ENCODE data around the gene AIF1L. TPM values are rescaled to one million over a fixed set of nuclear protein-coding genes. Genes with fewer than 3 reads are reported as not detected.

The AIF1L gene
- total RNA-seq, 1 donor from 2014 or later, result 2.6 TPM

- Histone ChIP-seq H3K27me3 (ENCODE audit: control insufficient read depth, insufficient read depth, low read length) (no peaks in the 10 kb centered on the region), H3K36me3 (ENCODE audit: control insufficient read depth, insufficient read depth, low read length) (peaks cover 23% of the 10 kb centered on the region), H3K4me3 (ENCODE audit: low read depth, low read length) (no peak overlapping the region)
- DNase-seq (ENCODE audit: low read depth) (no peak), FAIRE-seq (no peak)
- TF ChIP-seq CTCF (IDR thresholded peaks at IDR 0.05; ENCODE audit: insufficient read depth, low read length, severe bottlenecking), result no peak
These were observed 45.8 kb downstream of the AIF1L start for GRCh38 chr9:131142160-131142559.

GRCh38 chr9:131144201-131144600 lies 47.9 kb downstream of the AIF1L start:
- H3K36me3 ChIP-seq (ENCODE audit: control insufficient read depth, insufficient read depth, low read length), result peaks cover 22% of the 10 kb centered on the region

GRCh38 chr9:131145245-131145644 lies 48.9 kb downstream of the AIF1L start:
- DNase-seq (ENCODE audit: low read depth) (no peak), FAIRE-seq (no peak)
- no peak for TF ChIP-seq CTCF (IDR thresholded peaks at IDR 0.05; ENCODE audit: insufficient read depth, low read length, severe bottlenecking)
- H3K4me3 ChIP-seq (ENCODE audit: low read depth, low read length), result no peak overlapping the region
- H3K36me3 ChIP-seq (ENCODE audit: control insufficient read depth, insufficient read depth, low read length), result peaks cover 21% of the 10 kb centered on the region
- no peaks in the 10 kb centered on the region for H3K27me3 ChIP-seq (ENCODE audit: control insufficient read depth, insufficient read depth, low read length)

More at GRCh38 chr9:131144201-131144600, 47.9 kb downstream of the AIF1L start:
- DNase-seq (ENCODE audit: low read depth), result no peak
- no peak overlapping the region for H3K4me3 ChIP-seq (ENCODE audit: low read depth, low read length)
- TF ChIP-seq CTCF (IDR thresholded peaks at IDR 0.05; ENCODE audit: insufficient read depth, low read length, severe bottlenecking), result no peak
- no peaks in the 10 kb centered on the region for H3K27me3 ChIP-seq (ENCODE audit: control insufficient read depth, insufficient read depth, low read length)
- no peak for FAIRE-seq

GRCh38 chr9:131146186-131146585 lies 49.9 kb downstream of the AIF1L start:
- no peak overlapping the region for H3K4me3 ChIP-seq (ENCODE audit: low read depth, low read length)
- no peak for TF ChIP-seq CTCF (IDR thresholded peaks at IDR 0.05; ENCODE audit: insufficient read depth, low read length, severe bottlenecking)
- DNase-seq (ENCODE audit: low read depth), result no peak
- H3K36me3 ChIP-seq (ENCODE audit: control insufficient read depth, insufficient read depth, low read length), result peaks cover 22% of the 10 kb centered on the region
- FAIRE-seq, result no peak
- no peaks in the 10 kb centered on the region for H3K27me3 ChIP-seq (ENCODE audit: control insufficient read depth, insufficient read depth, low read length)

GRCh38 chr9:131148276-131148675 lies 51.9 kb downstream of the AIF1L start:
- DNase-seq (ENCODE audit: low read depth) (no peak), FAIRE-seq (no peak)
- Histone ChIP-seq H3K27me3 (ENCODE audit: control insufficient read depth, insufficient read depth, low read length) (no peaks in the 10 kb centered on the region), H3K36me3 (ENCODE audit: control insufficient read depth, insufficient read depth, low read length) (peaks cover 19% of the 10 kb centered on the region), H3K4me3 (ENCODE audit: low read depth, low read length) (no peak overlapping the region)
- no peak for TF ChIP-seq CTCF (IDR thresholded peaks at IDR 0.05; ENCODE audit: insufficient read depth, low read length, severe bottlenecking)

GRCh38 chr9:131148966-131149687 lies 52.8 kb downstream of the AIF1L start:
- Histone ChIP-seq H3K36me3 (ENCODE audit: control insufficient read depth, insufficient read depth, low read length) (peaks cover 22% of the 10 kb centered on the region), H3K27me3 (ENCODE audit: control insufficient read depth, insufficient read depth, low read length) (no peaks in the 10 kb centered on the region), H3K4me3 (ENCODE audit: low read depth, low read length) (no peak overlapping the region)
- DNase-seq (ENCODE audit: low read depth), result no peak
- no peak for FAIRE-seq
- TF ChIP-seq CTCF (IDR thresholded peaks at IDR 0.05; ENCODE audit: insufficient read depth, low read length, severe bottlenecking), result no peak
